CD4-positive, alpha-beta T cell treated with Interleukin-21 for 1 hour (primary cell): ENCODE data around the gene MED19.
"Not testable (repeated sequence)": the region's sequence is repeated elsewhere in the genome, so short reads cannot be mapped to it uniquely, and the experiment has no call there.

Experiments used
- DNase-seq: peaks from one replicate; pipeline ENCODE4 v3.0.0-alpha.2; 2020

Gene MED19, protein sequence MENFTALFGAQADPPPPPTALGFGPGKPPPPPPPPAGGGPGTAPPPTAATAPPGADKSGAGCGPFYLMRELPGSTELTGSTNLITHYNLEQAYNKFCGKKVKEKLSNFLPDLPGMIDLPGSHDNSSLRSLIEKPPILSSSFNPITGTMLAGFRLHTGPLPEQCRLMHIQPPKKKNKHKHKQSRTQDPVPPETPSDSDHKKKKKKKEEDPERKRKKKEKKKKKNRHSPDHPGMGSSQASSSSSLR

DNA sequence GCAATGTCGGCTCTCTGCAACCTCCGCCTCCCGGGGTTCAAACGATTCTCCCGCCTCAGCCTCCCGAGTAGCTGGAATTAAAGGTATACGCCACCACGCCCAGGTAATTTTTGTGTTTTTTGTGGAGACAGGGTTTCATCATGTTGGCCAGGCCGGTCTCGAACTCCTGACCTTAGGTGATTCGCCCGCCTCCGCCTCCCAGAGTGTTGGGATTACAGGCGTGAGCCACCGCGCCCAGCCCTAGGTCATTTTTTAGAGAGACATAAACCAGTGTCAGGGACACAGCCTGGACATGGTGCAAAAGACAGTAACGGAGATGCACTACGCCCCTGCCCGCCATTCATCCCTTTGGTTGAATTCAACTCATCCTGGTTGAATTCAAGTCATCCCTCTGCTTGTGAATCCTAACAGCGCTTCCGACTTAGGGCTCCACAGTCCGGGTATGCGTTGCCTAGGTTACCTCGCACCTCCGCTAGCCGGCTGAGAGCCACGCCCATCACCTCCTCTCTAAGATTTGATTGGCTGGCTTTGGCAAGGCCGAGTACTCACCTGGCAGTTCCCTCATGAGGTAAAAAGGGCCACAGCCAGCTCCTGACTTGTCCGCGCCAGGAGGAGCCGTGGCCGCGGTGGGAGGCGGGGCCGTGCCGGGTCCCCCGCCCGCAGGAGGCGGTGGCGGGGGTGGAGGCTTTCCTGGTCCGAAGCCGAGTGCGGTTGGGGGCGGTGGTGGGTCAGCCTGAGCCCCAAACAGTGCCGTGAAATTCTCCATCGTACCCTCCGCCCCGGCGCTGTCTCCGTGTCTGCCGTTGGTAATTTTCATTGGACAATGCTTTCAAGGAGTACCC lies at the start of gene MED19:
TSS of gene MED19 (minus strand) at position 802 of the 842 bp plus-strand sequence. CDS start at position 766, 36 bp downstream.
- DNase-seq = peak; percentile 90

DNA sequence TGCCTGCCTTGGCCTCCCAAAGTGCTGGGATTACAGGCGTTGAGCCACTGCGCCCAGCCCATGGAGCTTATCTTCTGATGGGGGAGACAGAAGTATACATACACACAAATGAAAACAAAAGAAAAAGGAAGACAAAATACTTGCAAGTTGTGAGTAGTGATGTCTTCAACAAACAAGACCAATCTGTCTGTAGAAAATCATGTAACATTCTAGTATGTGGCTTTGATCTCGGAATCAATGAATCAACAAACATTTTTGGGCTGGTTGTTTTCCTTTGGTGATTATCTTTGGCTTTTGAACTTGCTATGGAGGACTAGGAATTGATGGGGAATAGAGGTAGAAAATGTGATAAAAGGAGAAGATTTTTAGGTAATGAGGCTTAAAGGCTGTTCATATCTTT lies 46.2 kb upstream of the MED19 start:
- no peak for DNase-seq

DNA sequence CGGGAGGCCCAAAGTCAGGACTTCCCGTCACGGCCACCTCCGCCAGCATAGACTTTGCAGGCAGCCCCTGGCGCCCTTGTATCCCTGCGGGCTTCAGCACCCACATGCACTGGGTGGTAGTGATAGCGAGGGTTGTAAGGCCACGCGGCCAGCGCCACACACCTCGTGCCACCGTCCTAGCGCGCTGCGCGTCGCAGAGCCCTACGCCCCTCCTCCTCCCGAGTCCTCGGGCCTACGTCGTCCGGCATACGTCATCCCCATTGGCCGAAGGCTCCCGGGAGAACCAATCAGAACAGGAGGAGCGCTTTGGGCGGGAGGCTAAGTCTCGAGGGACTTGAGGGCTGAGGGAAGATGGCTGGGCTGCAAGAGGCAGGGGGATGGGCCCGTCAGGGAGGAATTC lies 40.9 kb upstream of the MED19 start:
- DNase-seq = no peak

DNA sequence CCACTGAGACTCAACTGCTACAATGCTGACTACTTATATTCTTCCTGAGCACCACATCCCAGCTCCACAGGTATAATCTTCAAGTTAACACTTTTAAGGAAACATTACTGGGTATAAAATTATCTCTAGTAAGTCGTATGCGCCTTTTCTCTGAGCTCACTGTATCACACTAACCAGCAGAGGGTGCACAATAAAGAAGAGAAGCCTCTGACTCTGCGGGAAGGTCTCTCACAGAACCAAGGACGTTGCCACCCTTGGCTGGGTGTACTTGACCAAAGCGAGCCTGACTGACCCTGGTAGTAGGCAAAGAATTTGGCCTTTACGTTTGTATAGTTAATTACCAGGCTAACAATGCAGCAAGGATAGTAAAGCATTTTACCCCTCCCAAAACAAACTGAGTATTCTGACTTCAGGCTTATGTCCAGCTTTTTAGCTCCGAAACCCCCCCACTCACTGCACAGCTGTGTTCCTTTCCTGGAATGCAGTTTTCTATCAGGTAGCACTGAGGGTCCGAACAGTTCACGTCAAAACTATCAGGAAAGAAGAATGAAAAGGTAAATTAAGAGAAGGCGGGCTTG lies 39.8 kb upstream of the MED19 start, which contains the start of gene BTBD18:
TSS of gene BTBD18 (minus strand) at position 144 of the 578 bp plus-strand sequence. CDS start 631 bp downstream, outside the sequence.
- no peak for DNase-seq

DNA sequence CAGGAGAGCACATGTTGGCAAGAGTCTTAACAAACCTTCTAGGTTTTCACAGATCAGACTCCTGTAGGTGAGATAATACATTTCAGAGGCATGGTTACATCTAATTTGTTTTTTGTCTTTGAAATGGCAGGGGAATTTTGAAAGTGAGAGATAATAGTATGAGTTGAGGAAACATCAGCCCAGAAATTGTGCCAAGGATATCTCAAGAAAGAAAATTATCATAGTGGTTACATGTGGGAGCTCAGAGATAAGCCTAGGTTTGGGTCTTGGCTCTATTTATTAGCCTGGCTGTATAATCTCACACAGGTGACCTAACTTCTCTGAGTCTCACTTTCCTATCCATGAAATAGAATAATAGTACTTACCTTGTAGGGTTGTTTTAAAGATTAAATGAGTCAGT lies 39.2 kb upstream of the MED19 start:
- DNase-seq = no peak

DNA sequence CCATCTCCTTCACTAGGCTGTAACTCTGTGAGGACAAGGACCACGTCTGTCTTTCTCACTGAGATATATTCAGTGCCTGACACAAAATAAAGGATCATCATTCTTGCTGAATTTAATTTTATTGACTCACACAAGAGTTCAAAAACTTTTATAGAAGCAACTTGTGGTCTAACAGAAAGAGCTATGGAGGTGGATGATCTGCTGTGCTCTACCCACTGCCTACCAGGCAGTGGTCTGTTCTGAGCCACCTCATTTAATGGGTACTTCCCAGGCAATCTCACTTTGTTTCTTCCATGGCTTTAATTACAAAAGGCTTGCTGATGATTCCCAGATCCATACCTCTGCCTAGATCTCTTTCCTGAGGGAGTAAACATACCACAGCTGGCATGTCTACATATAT lies 34.9 kb upstream of the MED19 start:
- DNase-seq = no peak

DNA sequence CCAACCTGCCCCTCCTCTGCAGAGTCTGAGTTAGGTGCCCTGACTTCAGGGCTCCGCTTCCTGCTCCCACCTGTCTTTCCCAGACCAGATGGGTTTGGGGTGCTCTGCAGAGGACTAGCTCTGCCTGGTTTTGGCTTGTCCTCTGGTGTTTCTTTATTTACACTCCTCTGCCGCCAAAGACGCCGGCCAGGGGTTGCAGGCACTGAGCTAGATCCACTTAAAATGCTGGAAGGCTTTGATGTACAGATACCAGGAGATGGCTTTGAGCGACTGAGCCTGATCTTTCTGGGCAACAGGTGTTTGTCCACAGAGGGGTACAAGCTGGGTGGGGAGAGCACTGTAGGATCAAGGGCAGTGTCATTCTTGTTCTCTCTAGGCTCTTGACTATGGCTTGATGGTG lies 33.2 kb upstream of the MED19 start:
- no peak for DNase-seq

DNA sequence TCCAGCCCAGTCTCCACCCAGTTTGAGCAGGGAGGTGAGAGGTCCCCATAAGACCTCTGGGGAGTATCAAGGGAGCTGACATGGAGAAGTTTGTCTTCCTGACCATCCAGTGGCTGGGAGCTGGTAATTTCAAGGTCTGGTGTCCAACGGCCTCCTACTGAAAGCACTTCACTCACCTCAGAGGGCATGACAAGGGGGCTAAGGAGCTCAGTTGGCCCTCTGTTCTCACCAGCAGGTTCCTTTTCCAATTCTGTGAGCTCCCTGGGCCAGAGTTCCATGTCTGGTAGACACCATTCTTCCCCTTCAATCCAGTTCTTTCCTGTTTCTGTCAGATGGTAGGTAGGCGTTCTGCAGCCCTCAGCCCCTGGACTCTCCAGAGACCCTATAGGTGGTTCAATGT lies 32.3 kb upstream of the MED19 start:
- no peak for DNase-seq

DNA sequence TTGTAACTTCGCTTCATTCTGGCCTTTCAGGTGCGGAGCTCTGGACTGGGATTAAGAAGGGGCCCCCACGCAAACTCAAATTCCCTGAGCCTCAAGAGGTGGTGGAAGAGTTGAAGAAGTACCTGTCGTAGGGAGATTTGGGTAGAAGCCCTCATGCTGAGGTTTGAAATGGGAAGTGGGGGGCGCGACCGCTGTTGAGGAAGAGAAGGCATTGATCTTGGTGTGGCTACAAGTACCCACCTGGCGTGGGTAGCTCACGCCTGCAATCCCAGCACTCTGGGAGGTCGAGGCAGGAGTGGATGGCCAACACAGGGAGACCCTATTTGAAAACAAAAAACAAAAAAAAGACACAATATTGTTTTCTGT lies 30.1 kb upstream of the MED19 start:
- no peak for DNase-seq

DNA sequence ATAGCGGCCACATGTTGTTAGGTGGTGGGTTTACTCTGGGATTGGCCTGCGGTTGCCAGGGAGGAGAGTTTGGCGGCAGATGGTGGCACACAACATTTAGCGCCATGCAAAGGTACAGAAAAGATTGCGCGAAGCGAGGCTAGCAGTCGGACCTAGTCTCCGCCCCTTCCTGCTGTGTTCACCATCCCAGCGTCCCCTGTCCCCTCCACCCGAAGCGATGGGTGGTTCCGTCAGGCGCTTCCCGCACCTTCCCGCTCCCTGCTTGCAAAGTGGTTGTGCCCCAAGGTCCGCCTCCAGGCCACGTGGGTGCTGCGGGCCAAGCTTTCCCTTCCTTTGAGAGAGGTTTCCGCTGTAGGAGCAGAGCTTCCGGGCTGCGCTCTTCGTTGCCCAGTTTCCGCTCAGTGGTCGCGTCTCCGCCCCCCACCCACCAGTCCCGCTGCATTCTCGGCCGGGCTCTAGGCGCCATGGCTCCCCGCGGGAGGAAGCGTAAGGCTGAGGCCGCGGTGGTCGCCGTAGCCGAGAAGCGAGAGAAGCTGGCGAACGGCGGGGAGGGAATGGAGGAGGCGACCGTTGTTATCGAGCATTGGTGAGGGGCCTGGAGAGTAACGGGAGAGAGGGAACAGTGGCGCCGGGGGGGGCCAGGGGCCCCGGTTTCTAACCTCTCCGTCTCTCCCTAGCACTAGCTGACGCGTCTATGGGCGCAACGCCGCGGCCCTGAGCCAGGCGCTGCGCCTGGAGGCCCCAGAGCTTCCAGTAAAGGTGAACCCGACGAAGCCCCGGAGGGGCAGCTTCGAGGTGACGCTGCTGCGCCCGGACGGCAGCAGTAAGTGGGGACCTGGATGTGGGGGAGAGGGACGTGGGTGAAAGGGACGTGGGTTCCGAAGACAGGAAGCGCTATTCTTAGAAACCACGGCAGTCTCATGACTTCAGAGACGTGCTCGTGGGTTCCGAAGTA lies 29.4 kb upstream of the MED19 start, which contains the start of gene SELENOH:
TSS of gene SELENOH (plus strand) at position 360 of the 955 bp plus-strand sequence. CDS start at position 465, 105 bp downstream.
- peak; percentile 93 for DNase-seq

DNA sequence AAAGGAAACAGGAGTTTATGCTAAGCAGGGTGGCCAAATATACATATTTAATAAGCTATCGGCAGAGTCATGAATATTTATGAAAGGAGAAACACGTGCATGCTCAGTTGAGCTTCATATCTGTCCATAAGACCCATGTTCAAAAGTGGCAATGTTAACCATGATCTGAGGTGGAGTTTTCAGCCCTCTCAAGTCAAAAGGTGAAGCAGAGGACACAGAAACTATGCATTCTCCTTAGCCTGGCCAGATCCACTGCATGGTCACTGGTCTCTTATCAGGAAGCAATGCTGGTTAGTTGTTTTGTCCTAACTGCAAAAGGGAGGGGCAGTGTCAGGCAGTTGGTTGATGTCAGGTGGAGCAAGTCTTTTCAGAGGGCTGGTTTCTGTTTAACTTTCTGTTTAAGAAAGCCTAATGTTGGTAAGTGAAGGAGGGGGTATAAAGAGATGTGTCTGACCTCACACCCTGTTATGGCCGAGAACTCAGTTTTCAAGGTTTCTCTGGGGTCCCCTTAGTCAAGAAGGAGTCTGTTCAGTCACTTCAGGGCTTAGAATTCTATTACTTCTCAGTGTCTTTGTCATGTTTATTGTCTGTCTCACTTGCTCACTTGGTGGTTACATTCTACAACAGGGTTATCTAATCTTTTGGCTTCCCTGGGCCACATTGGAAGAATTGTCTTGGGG lies 23.7 kb upstream of the MED19 start:
- no peak for DNase-seq

DNA sequence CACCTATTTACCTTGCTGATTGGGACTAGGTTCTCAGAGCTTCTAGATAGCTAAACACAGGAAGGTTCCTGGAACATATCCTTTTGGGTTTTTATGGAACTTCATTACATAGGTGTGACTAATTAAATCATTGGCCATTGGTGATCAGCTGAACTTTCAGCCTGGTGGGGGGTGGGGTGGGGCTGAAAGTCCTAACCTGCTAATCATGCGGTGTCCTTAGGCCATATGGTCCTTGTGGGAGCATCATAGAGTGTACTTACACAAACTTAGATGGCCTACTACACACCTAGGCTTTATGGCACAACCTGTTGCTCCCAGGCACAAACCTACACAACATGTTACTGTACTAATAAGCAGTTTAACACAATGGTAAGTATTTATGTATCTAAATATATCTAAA lies 20.6 kb upstream of the MED19 start:
- DNase-seq = no peak

DNA sequence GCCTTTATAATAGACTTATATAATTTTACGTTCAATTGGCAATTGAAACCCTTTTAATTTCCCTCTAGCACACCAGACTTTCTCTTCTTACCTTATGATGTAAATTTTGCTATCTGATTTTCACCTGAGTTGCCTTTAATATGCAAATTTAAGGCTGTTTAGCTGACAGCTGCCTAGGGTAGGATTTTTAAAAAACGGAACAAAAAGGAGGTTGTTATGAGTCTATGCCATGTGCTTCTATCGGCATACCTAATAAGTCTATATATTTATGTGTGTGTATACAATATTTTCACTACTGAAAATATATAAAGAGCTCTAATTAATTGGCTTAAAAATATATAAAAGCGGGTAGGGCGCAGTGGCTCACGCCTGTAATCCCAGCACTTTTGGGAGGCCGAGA lies 17.5 kb upstream of the MED19 start:
- DNase-seq = no peak

DNA sequence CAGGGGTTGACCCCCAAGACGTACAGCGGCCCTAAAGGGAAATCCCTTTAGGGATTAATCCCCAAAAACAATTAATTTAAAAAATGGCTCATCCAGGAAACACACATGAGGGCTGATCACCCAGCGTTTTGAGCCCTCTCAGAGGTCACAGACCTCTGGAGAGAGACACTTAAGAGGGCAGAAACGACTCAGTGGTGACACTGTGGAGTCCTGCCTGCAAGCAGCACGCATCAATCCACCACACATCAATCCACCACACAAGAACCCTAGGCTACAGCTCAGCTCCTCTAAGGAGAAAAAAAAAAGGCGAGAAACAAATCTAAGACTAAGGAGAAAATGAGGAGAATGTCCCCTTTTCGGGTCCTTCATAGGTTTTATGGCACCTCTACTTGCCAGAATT lies 16.8 kb upstream of the MED19 start:
- no peak for DNase-seq

DNA sequence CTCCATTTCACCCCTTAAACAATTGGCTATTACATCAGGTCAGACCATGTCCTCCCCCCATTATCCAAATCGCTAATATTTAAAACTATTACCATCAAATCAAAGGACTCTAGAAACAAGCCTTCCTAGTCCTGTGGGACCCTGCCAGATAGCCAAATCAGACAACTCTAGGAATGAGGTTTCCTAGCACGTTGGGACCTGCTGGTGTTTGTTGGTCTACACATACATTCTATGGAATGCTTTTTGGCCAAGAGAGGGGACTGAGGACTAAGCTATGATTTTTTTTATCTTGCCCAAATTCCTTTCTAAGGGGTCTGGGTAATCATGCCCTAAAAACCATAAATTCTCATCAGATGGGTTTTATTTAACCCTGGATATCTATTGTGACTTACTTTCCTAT lies 15.2 kb upstream of the MED19 start:
- DNase-seq = no peak

DNA sequence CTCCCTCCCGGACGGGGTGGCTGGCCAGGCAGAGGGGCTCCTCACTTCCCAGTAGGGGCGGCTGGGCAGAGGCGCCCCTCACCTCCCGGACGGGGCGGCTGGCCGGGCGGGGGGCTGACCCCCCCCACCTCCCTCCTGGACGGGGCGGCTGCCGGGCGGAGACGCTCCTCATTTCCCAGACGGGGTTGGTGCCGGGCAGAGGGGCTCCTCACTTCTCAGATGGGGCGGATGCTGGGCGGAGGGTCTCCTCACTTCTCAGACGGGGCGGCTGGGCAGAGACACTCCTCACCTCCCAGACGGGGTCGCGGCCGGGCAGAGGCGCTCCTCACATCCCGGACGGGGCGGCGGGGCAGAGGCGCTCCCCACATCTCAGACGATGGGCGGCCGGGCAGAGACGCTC lies 4.7 kb upstream of the MED19 start:
- DNase-seq = not testable (repeated sequence)

DNA sequence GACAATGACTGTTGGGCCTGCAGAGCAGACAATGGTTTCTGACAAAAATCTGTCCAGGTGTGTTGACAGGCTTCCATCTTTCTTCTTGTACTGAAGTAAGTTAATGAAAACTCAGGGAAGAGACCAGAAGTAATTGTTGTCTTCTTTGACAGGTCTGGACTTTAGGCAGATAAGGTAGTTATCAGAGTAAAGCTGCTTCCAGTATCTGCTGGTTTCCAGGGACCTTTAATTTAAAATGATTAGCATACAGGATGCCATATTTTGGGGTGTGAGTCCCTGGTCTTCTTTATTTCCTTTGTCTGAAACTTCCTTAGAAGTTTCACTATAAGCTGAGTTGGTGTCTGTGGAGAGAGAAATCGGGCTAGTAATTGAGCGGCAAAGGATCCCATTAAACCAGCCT lies 1.8 kb upstream of the MED19 start:
- no peak for DNase-seq

DNA sequence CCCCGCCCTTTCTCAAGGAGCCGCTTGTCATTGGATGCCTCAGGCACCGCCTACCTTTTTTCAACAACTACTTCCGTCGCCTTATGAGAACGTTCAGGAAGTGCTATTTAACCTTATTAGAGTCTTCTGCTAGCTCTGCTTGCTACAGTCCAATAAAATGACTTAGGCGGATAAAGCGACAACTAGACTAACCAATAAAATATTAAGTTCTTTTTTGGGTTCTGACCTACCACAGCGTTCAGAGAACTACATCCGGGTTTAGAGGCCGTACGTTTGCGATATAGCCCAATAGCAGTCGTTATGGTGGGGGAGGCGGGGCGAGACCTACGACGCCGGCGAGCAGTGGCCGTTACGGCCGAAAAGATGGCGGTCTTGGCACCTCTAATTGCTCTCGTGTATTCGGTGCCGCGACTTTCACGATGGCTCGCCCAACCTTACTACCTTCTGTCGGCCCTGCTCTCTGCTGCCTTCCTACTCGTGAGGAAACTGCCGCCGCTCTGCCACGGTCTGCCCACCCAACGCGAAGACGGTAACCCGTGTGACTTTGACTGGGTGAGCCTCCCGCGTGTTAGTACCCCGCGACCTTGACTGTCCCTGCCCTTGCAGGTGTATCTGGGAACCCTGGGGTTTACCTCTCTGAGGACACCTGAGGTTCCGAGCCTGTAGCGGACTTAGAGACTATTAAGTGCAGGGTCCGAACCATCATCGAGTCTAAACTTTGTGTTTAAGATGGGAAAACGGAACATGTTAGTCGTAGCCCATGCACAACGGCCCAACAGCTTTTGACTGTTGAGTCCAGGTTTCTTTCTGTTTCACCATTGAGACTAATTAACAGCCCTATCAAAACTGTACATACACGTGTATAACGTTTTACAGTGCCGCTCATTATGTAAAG lies 488 bp upstream of the MED19 start, which contains the start of gene TMX2:
TSS of gene TMX2 (plus strand) at position 338 of the 895 bp plus-strand sequence. CDS start at position 364, 26 bp downstream.
- peak; percentile 97 for DNase-seq

DNA sequence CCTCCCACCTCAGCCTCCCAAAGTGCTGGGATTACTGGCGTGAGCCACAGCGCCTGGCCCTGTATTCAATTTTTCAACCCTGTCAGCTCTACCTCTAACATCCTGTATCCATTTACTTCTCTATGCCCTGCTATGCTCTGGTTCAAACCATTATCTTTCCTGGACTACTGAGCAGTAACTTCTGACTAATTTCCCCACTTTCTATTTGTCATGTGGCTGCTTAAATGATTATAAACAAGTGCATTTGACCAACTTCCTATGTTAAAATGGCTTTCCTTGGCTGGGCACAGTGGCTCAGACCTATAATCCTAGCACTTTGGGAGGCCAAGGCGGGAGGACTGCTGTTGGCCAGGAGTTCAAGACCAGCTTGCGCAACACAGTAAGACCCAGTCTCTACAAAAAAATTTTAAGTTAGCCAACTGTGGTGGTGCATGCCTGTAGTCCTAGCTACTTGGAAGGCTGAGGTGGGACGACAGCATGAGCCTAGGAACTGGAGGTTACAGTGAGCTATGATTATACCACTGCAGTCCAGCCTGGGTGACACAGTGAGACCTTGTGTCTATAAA lies 2.1 kb downstream of the MED19 start:
- no peak for DNase-seq

DNA sequence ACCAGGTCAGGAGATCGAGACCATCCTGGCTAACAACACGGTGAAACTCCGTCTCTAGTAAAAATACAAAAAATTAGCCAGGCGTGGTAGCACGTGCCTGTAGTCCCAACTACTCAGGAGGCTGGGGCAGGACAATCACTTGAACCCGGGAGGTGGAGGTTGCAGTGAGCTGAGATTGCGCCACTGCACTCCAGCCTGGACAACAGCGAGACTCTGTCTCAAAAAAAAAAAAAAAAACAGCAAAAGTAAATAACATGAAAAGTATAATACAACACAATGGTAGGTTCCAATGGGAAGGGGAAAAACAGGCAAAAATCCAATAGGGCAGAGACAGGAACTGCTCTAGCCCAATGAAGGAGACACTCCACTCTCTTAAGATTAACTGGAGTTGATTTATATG lies 6.6 kb downstream of the MED19 start:
- not testable (repeated sequence) for DNase-seq

DNA sequence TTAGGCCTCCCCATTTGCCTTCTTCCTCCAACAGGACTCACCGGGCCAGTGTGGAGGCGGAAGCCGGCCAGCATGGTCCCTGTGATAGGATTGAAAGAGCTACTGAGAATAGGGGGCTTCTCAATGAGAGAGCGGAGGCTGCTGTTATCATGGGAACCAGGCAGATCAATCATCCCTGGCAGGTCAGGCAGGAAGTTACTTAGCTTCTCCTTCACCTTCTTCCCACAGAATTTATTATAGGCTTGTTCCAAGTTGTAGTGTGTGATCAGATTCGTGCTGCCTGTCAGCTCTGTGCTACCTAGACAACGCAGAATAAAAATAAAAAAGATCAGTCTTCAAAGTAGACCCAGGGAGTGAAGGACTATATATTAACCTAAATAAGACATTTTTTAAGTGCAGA lies 7.1 kb downstream of the MED19 start:
- DNase-seq = no peak
